C4-2B (cell line): Measurements from ENCODE around the gene ACYP1.

ENCODE experiments used
- H3K27ac ChIP-seq: fragments of 450-650 bp; 2 replicates; pipeline ENCODE4 v1.5.1; 2017
- CTCF ChIP-seq: fragments of 450-650 bp; conservative IDR thresholded peaks from 2 replicates; pipeline ENCODE4 v1.5.1; 2017; ENCODE audit warnings: mild to moderate bottlenecking
- ZFX ChIP-seq: fragments of 450-650 bp; IDR thresholded peaks from 2 replicates; pipeline ENCODE4 v1.6.1; 2017

ACYP1 gene

DNA sequence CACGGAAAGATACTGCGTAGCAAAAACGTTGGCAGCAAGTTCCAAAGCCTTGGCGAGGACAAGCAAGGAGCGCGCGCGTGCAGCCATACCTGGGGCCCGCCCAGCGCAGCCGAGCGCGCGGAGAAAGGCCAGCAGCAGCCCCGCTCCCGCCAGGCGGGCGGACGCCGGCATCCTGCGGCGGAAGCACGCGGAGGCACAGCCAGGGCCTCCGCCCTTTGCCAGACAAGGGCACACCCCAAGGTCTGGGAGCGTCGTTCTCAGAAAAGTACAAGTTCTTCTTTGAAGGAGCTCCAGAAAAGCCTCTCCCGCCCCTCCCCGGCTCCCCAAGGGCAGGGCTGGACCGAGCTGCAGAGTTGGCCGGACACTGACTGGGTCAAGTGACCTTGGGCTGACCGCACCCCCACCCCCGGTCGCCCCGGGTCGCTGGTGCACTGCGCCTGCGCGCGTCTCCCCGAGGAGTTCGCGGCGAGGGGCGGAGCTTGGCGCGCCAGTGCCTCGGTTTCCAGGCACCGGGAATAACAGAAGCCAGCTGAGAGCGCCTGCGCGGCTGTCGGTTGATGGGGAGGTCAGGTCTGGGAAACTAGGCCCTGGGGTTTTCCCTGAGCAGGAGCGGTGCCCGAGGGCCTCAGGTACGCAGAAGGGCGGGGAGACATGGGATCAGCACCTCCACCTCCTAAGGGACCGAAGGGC, 5.4 kb upstream of the ACYP1 start, which contains the start of gene ZC2HC1C:
TSS of gene ZC2HC1C (plus strand) at position 521 of the 690 bp plus-strand sequence. CDS start 933 bp downstream, outside the sequence.
- H3K27ac ChIP-seq, result peak within 1 kb of the TSS; percentile 88

DNA sequence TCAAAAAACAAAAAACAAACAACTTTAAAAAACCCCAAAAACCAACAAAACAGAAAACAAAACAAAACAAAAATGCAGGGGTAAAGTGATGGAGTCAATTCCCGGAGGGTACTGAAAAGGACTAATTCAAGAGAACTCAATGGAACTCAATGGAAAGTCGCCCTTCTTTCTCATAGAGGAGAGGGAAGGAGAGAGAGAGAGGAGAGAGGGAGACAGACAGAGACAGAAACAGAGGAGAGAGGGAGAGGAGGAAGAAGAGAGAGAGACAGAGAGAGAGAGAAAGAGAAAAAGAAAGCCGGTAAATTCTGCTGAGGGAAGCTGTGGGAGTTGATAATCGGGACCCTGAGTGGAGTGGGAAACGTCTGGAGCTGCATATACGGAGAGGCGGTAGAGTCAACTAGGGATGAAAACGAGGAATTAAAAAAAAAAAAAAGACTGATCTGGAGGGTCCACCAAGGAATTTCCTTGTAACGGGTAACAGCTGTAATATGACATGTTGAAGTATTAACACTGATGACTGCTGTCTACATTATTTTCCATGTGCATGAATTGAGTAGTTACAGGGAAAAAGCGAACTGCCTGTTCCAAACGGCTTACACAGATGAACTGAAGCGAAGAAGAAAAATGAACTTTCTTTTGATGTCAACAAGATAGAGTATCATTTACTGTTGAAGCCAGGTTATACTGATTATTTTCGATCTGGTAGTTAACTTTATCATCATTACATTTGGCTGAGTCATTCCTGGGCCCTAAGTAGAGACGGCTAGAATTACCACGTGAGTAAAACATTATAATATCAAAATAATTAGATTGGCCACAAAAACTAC, 4.7 kb upstream of the ACYP1 start:
- TF ChIP-seq CTCF (no peak), ZFX (no peak)
- H3K27ac ChIP-seq, result peak overlapping the region; percentile 88

More for the DNA sequence above, 5.4 kb upstream of the ACYP1 start, which contains the start of gene ZC2HC1C:
- TF ChIP-seq ZFX (peak; percentile 79), CTCF (no peak)

GRCh38 chr14:75067765-75068164, 3.9 kb upstream of the ACYP1 start:
- H3K27ac ChIP-seq, result peak overlapping the region; percentile 88

GRCh38 chr14:75067212-75067611, 3.4 kb upstream of the ACYP1 start:
- no peak for TF ChIP-seq ZFX
- TF ChIP-seq CTCF, result no peak
- H3K27ac ChIP-seq, result no peak overlapping the region

- TF ChIP-seq ZFX (no peak), CTCF (no peak)
- H3K27ac ChIP-seq, result no peak overlapping the region
These were observed 2.9 kb upstream of the ACYP1 start for GRCh38 chr14:75066691-75067090.

GRCh38 chr14:75064205-75064567, 362 bp upstream of the ACYP1 start:
- peak overlapping the region; percentile 85 for H3K27ac ChIP-seq
- TF ChIP-seq CTCF, result no peak
- TF ChIP-seq ZFX, result no peak

DNA sequence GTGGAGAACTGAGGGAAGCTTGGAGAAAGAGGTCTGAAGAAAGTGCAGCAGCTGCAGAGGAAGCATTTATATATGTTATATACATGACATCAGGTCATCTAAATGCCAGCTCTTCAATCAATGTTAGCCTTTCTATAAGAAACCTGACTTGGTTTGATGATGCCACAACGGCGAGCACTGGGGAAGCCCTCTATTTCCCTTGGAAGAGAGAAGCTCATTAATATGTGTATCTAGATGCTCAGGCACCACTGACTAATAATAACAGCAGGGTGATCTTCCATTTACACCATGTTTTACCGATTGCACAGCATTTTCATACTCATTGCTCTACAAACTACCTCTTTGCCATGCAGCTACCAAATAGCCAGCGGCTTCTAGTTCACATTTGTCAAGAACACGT, 811 bp downstream of the ACYP1 start:
- peak overlapping the region; percentile 85 for H3K27ac ChIP-seq
- TF ChIP-seq ZFX (no peak), CTCF (no peak)
